ENCODE data around the gene PDE4D. TPM values are rescaled to one million over a fixed set of nuclear protein-coding genes. Genes with fewer than 3 reads are reported as not detected.
A peak's percentile ranks its signal among the peaks of the same experiment; 100 is the strongest.

The PDE4D gene
- total RNA-seq, 1 donor from 2014 or later = 14.2 TPM

DNA sequence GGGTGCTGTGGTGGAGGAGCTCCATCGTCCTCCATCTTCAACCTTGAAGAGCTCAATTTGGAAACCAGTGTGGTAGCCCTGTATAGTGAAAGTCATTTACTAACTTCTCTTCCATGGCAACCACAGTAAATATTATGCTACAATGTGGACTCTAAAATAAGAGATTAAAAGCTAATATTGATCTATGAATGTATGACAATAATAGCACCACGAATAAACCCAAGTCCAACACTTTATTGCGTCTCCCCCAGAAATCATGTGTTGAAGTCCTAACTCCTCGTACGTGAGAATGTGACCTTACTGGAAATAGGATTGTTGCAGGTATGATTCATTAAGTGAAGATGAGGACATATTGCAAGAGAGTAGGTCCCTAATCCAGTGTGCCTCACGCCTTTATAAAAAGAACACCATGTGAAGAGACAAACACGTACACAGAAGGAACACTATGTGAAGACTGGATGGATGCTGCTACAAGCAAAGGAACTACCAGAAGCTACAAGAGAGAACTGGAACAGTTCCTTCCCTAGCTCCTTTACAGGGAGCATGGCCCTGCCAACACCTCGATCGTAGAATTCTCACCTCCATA, 276.2 kb downstream of the PDE4D start:
- Histone ChIP-seq H3K4me3 (ENCODE audit: insufficient read depth, low read depth, low read length) (no peak overlapping the region), H3K27me3 (ENCODE audit: insufficient read depth, low read length) (no peaks in the 10 kb centered on the region), H4K20me1 (ENCODE audit: insufficient read depth, low read length) (no peaks in the 10 kb centered on the region), H3K79me2 (ENCODE audit: insufficient read depth, low read length) (no peaks in the 10 kb centered on the region), H3K27ac (ENCODE audit: low read depth, low read length) (no peak overlapping the region), H3K9ac (ENCODE audit: low read length) (no peak overlapping the region), H2AFZ (ENCODE audit: low read depth, low read length) (no peak overlapping the region), H3K4me2 (ENCODE audit: low read length) (no peak overlapping the region), H3K36me3 (ENCODE audit: insufficient read depth, low read length) (no peaks in the 10 kb centered on the region), H3K4me1 (ENCODE audit: insufficient read depth, low read length) (no peaks in the 10 kb centered on the region), H3K9me3 (ENCODE audit: insufficient read depth, low read depth, low read length) (no peaks in the 10 kb centered on the region)
- H3K36me3 Mint-ChIP-seq (ENCODE audit: low read depth, unreplicated experiment) = no peaks in the 10 kb centered on the region
- no peak for FAIRE-seq
- H3K4me1 Mint-ChIP-seq (ENCODE audit: low read depth, unreplicated experiment) = peaks cover 19% of the 10 kb centered on the region
- H3K4me3 Mint-ChIP-seq (ENCODE audit: unreplicated experiment) = no peak overlapping the region
- H3K9me3 Mint-ChIP-seq (ENCODE audit: unreplicated experiment) = no peaks in the 10 kb centered on the region
- no peak overlapping the region for H3K27ac Mint-ChIP-seq (ENCODE audit: unreplicated experiment)
- H3K27me3 Mint-ChIP-seq (ENCODE audit: low read depth, unreplicated experiment) = peaks cover 1% of the 10 kb centered on the region
- DNase-seq (ENCODE audit: low read depth) = no peak
- TF ChIP-seq EZH2 (IDR thresholded peaks at IDR 0.05; ENCODE audit: insufficient read depth, low read length) = no peak
- TF ChIP-seq, protein P1, sequence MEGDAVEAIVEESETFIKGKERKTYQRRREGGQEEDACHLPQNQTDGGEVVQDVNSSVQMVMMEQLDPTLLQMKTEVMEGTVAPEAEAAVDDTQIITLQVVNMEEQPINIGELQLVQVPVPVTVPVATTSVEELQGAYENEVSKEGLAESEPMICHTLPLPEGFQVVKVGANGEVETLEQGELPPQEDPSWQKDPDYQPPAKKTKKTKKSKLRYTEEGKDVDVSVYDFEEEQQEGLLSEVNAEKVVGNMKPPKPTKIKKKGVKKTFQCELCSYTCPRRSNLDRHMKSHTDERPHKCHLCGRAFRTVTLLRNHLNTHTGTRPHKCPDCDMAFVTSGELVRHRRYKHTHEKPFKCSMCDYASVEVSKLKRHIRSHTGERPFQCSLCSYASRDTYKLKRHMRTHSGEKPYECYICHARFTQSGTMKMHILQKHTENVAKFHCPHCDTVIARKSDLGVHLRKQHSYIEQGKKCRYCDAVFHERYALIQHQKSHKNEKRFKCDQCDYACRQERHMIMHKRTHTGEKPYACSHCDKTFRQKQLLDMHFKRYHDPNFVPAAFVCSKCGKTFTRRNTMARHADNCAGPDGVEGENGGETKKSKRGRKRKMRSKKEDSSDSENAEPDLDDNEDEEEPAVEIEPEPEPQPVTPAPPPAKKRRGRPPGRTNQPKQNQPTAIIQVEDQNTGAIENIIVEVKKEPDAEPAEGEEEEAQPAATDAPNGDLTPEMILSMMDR (IDR thresholded peaks at IDR 0.05; ENCODE audit: insufficient read depth, low read depth, low read length) = no peak

DNA sequence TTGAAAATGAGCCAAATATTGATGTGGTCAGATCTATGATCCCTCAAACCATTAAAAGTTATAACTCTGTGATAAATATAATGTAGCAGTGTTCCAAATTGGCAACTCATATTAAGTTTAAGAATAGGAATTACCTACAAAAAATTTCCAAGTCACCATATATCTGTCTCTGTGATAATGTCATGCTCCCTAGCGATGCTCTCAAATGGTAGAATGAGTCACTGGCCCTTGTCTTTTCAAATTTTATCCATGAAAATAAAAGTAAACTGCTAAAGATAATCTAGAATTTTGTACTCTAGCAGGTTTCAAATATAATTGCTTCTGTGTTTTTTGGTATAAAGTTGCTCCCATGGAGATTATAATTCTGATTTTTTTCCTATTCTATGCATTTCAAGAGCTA, 277.1 kb downstream of the PDE4D start:
- DNase-seq (ENCODE audit: low read depth) (no peak), FAIRE-seq (no peak)
- TF ChIP-seq EZH2 (IDR thresholded peaks at IDR 0.05; ENCODE audit: insufficient read depth, low read length) = no peak
- TF ChIP-seq, protein P1 (IDR thresholded peaks at IDR 0.05; ENCODE audit: insufficient read depth, low read depth, low read length) = no peak
- H3K27me3 ChIP-seq (ENCODE audit: insufficient read depth, low read length) = no peaks in the 10 kb centered on the region
- no peak overlapping the region for H3K4me3 ChIP-seq (ENCODE audit: insufficient read depth, low read depth, low read length)
- H3K36me3 Mint-ChIP-seq (ENCODE audit: low read depth, unreplicated experiment) = no peaks in the 10 kb centered on the region
- no peak overlapping the region for H3K4me2 ChIP-seq (ENCODE audit: low read length)
- H3K27ac ChIP-seq (ENCODE audit: low read depth, low read length) = no peak overlapping the region
- no peak overlapping the region for H3K9ac ChIP-seq (ENCODE audit: low read length)
- H3K4me1 ChIP-seq (ENCODE audit: insufficient read depth, low read length) = no peaks in the 10 kb centered on the region
- H3K27ac Mint-ChIP-seq (ENCODE audit: unreplicated experiment) = no peak overlapping the region
- H2AFZ ChIP-seq (ENCODE audit: low read depth, low read length) = no peak overlapping the region
- peaks cover 1% of the 10 kb centered on the region for H3K27me3 Mint-ChIP-seq (ENCODE audit: low read depth, unreplicated experiment)
- no peaks in the 10 kb centered on the region for H3K36me3 ChIP-seq (ENCODE audit: insufficient read depth, low read length)
- H4K20me1 ChIP-seq (ENCODE audit: insufficient read depth, low read length) = no peaks in the 10 kb centered on the region
- no peaks in the 10 kb centered on the region for H3K9me3 Mint-ChIP-seq (ENCODE audit: unreplicated experiment)
- no peaks in the 10 kb centered on the region for H3K79me2 ChIP-seq (ENCODE audit: insufficient read depth, low read length)
- no peak overlapping the region for H3K4me3 Mint-ChIP-seq (ENCODE audit: unreplicated experiment)
- no peaks in the 10 kb centered on the region for H3K9me3 ChIP-seq (ENCODE audit: insufficient read depth, low read depth, low read length)
- peaks cover 19% of the 10 kb centered on the region for H3K4me1 Mint-ChIP-seq (ENCODE audit: low read depth, unreplicated experiment)

GRCh38 chr5:59615272-59615671, 278.3 kb downstream of the PDE4D start:
- no peak overlapping the region for H2AFZ ChIP-seq (ENCODE audit: low read depth, low read length)
- peak; percentile 58 for FAIRE-seq

More at GRCh38 chr5:59615272-59615671, 278.3 kb downstream of the PDE4D start:
- no peak overlapping the region for H3K27ac ChIP-seq (ENCODE audit: low read depth, low read length)
- peak; percentile 59 for DNase-seq (ENCODE audit: low read depth)
- H3K9me3 ChIP-seq (ENCODE audit: insufficient read depth, low read depth, low read length) = no peaks in the 10 kb centered on the region
- Mint-ChIP-seq H3K27me3 (ENCODE audit: low read depth, unreplicated experiment) (peaks cover 1% of the 10 kb centered on the region), H3K9me3 (ENCODE audit: unreplicated experiment) (no peaks in the 10 kb centered on the region), H3K4me1 (ENCODE audit: low read depth, unreplicated experiment) (peaks cover 10% of the 10 kb centered on the region), H3K36me3 (ENCODE audit: low read depth, unreplicated experiment) (no peaks in the 10 kb centered on the region), H3K4me3 (ENCODE audit: unreplicated experiment) (no peak overlapping the region), H3K27ac (ENCODE audit: unreplicated experiment) (no peak overlapping the region)
- no peaks in the 10 kb centered on the region for H3K27me3 ChIP-seq (ENCODE audit: insufficient read depth, low read length)
- H3K4me1 ChIP-seq (ENCODE audit: insufficient read depth, low read length) = no peaks in the 10 kb centered on the region
- no peaks in the 10 kb centered on the region for H3K79me2 ChIP-seq (ENCODE audit: insufficient read depth, low read length)
- no peaks in the 10 kb centered on the region for H3K36me3 ChIP-seq (ENCODE audit: insufficient read depth, low read length)
- TF ChIP-seq EZH2 (IDR thresholded peaks at IDR 0.05; ENCODE audit: insufficient read depth, low read length) = no peak
- TF ChIP-seq, protein P1 (IDR thresholded peaks at IDR 0.05; ENCODE audit: insufficient read depth, low read depth, low read length) = no peak
- H3K9ac ChIP-seq (ENCODE audit: low read length) = no peak overlapping the region
- H3K4me3 ChIP-seq (ENCODE audit: insufficient read depth, low read depth, low read length) = no peak overlapping the region
- H4K20me1 ChIP-seq (ENCODE audit: insufficient read depth, low read length) = no peaks in the 10 kb centered on the region
- no peak overlapping the region for H3K4me2 ChIP-seq (ENCODE audit: low read length)

All from astrocyte (in vitro differentiated cells and primary cell).